SJCRH30 (cell line): ENCODE results near the gene DNAH10. TPM values are rescaled to one million over a fixed set of nuclear protein-coding genes. Genes with fewer than 3 reads are reported as not detected.

Experiments used
- DNase-seq, 2 experiments: peaks; one replicate each; pipeline ENCODE4 v3.0.0-alpha.2; 2015 to 2020
- H3K27ac ChIP-seq: fragments of 250-450 bp; sonication (Bioruptor Pico); 2 replicates; pipeline ENCODE4 v1.5.1; 2020; ENCODE audit warnings: mild to moderate bottlenecking, moderate library complexity
- H3K27me3 ChIP-seq: fragments of 250-450 bp; sonication (Bioruptor Pico); 2 replicates; pipeline ENCODE4 v1.5.1; 2020; ENCODE audit warnings: mild to moderate bottlenecking, moderate library complexity
- H3K36me3 ChIP-seq: fragments of 250-450 bp; sonication (Bioruptor Pico); 2 replicates; pipeline ENCODE4 v1.5.1; 2020; ENCODE audit warnings: mild to moderate bottlenecking, moderate library complexity
- H3K4me1 ChIP-seq: fragments of 250-450 bp; sonication (Bioruptor Pico); 2 replicates; pipeline ENCODE4 v1.5.1; 2020; ENCODE audit warnings: mild to moderate bottlenecking, moderate library complexity
- H3K4me3 ChIP-seq: fragments of 250-450 bp; sonication (Bioruptor Pico); 2 replicates; pipeline ENCODE4 v1.5.1; 2020; ENCODE audit warnings: mild to moderate bottlenecking, moderate library complexity
- H3K9me3 ChIP-seq: fragments of 250-450 bp; sonication (Bioruptor Pico); replicated peaks from 2 replicates; pipeline ENCODE4 v1.5.1; 2020; ENCODE audit warnings: mild to moderate bottlenecking, moderate library complexity
- total RNA-seq: library from RNA; depleted of rRNA; stranded (reverse); fragments of >200 nt; shearing (Covaris generic); gene quantifications from 2 replicates; pipeline ENCODE4 v1.2.3, GENCODE V29; 2014

Gene DNAH10
- total RNA-seq, 1 experiment from 2014 or later = 5.6 TPM

GRCh38 chr12:123916729-123917128, 154.6 kb downstream of the DNAH10 start:
- H3K27me3 ChIP-seq = no peaks in the 10 kb centered on the region
- no peaks in the 10 kb centered on the region for H3K9me3 ChIP-seq
- no peak overlapping the region for H3K4me3 ChIP-seq
- H3K4me1 ChIP-seq = no peaks in the 10 kb centered on the region
- H3K36me3 ChIP-seq = no peaks in the 10 kb centered on the region
- H3K27ac ChIP-seq = no peak overlapping the region
- DNase-seq = no peak

- Histone ChIP-seq H3K27ac (no peak overlapping the region), H3K4me1 (no peaks in the 10 kb centered on the region), H3K27me3 (no peaks in the 10 kb centered on the region), H3K4me3 (no peak overlapping the region), H3K36me3 (no peaks in the 10 kb centered on the region), H3K9me3 (no peaks in the 10 kb centered on the region)
- DNase-seq = no peak
These were observed 155.3 kb downstream of the DNAH10 start for GRCh38 chr12:123917337-123917850.

- no peak for DNase-seq
- H3K9me3 ChIP-seq = no peaks in the 10 kb centered on the region
- no peak overlapping the region for H3K27ac ChIP-seq
- H3K4me3 ChIP-seq = no peak overlapping the region
- H3K36me3 ChIP-seq = no peaks in the 10 kb centered on the region
- no peaks in the 10 kb centered on the region for H3K4me1 ChIP-seq
- H3K27me3 ChIP-seq = no peaks in the 10 kb centered on the region
These were observed 157.9 kb downstream of the DNAH10 start for GRCh38 chr12:123919980-123920360.

- Histone ChIP-seq H3K4me3 (no peak overlapping the region), H3K27me3 (no peaks in the 10 kb centered on the region), H3K4me1 (no peaks in the 10 kb centered on the region), H3K27ac (no peak overlapping the region), H3K36me3 (no peaks in the 10 kb centered on the region), H3K9me3 (no peaks in the 10 kb centered on the region)
- DNase-seq = no peak
These were observed 160.9 kb downstream of the DNAH10 start for GRCh38 chr12:123923038-123923437.

GRCh38 chr12:123923927-123924326, 161.8 kb downstream of the DNAH10 start:
- Histone ChIP-seq H3K27ac (no peak overlapping the region), H3K36me3 (no peaks in the 10 kb centered on the region), H3K9me3 (no peaks in the 10 kb centered on the region), H3K27me3 (no peaks in the 10 kb centered on the region), H3K4me3 (no peak overlapping the region), H3K4me1 (peaks cover 5% of the 10 kb centered on the region; the same call in 1 of the 2 replicates)
- no peak for DNase-seq

- Histone ChIP-seq H3K4me1 (peaks cover 11% of the 10 kb centered on the region), H3K27ac (no peak overlapping the region), H3K9me3 (no peaks in the 10 kb centered on the region), H3K27me3 (no peaks in the 10 kb centered on the region), H3K36me3 (no peaks in the 10 kb centered on the region), H3K4me3 (no peak overlapping the region)
- DNase-seq = no peak
These were observed 162.4 kb downstream of the DNAH10 start for GRCh38 chr12:123924539-123924938.

GRCh38 chr12:123928274-123928865, 166.3 kb downstream of the DNAH10 start:
- Histone ChIP-seq H3K27ac (no peak overlapping the region), H3K27me3 (no peaks in the 10 kb centered on the region), H3K36me3 (no peaks in the 10 kb centered on the region), H3K4me1 (peaks cover 21% of the 10 kb centered on the region), H3K9me3 (no peaks in the 10 kb centered on the region), H3K4me3 (no peak overlapping the region)
- no peak for DNase-seq

GRCh38 chr12:123928897-123929296, 166.8 kb downstream of the DNAH10 start:
- H3K36me3 ChIP-seq = no peaks in the 10 kb centered on the region
- no peak overlapping the region for H3K27ac ChIP-seq
- no peak for DNase-seq
- H3K27me3 ChIP-seq = no peaks in the 10 kb centered on the region
- H3K4me1 ChIP-seq = peaks cover 21% of the 10 kb centered on the region
- H3K4me3 ChIP-seq = no peak overlapping the region
- H3K9me3 ChIP-seq = no peaks in the 10 kb centered on the region

GRCh38 chr12:123929946-123930583, 168.0 kb downstream of the DNAH10 start:
- Histone ChIP-seq H3K9me3 (no peaks in the 10 kb centered on the region), H3K4me3 (no peak overlapping the region), H3K27ac (peak overlapping the region; percentile 71), H3K4me1 (peaks cover 21% of the 10 kb centered on the region), H3K36me3 (no peaks in the 10 kb centered on the region), H3K27me3 (no peaks in the 10 kb centered on the region)
- DNase-seq = peak; percentile 91 to 96

- Histone ChIP-seq H3K36me3 (no peaks in the 10 kb centered on the region), H3K4me3 (no peak overlapping the region), H3K4me1 (peaks cover 21% of the 10 kb centered on the region), H3K9me3 (no peaks in the 10 kb centered on the region), H3K27me3 (no peaks in the 10 kb centered on the region), H3K27ac (no peak overlapping the region)
- DNase-seq = no peak
These were observed 169.7 kb downstream of the DNAH10 start for GRCh38 chr12:123931686-123932321.

GRCh38 chr12:123933214-123933613, 171.1 kb downstream of the DNAH10 start:
- Histone ChIP-seq H3K4me1 (peaks cover 21% of the 10 kb centered on the region), H3K27ac (no peak overlapping the region), H3K36me3 (no peaks in the 10 kb centered on the region), H3K27me3 (no peaks in the 10 kb centered on the region), H3K9me3 (no peaks in the 10 kb centered on the region), H3K4me3 (no peak overlapping the region)
- DNase-seq = no peak

GRCh38 chr12:123934016-123934620, 172.0 kb downstream of the DNAH10 start:
- Histone ChIP-seq H3K27ac (no peak overlapping the region), H3K27me3 (no peaks in the 10 kb centered on the region), H3K4me1 (peaks cover 14% of the 10 kb centered on the region), H3K4me3 (no peak overlapping the region), H3K36me3 (no peaks in the 10 kb centered on the region), H3K9me3 (no peaks in the 10 kb centered on the region)
- DNase-seq = no peak

- H3K9me3 ChIP-seq = no peaks in the 10 kb centered on the region
- DNase-seq = no peak
- no peak overlapping the region for H3K4me3 ChIP-seq
- H3K4me1 ChIP-seq = peaks cover 7% of the 10 kb centered on the region
- H3K36me3 ChIP-seq = no peaks in the 10 kb centered on the region
- H3K27ac ChIP-seq = no peak overlapping the region
- no peaks in the 10 kb centered on the region for H3K27me3 ChIP-seq
These were observed 172.7 kb downstream of the DNAH10 start for GRCh38 chr12:123934829-123935228.

- Histone ChIP-seq H3K36me3 (no peaks in the 10 kb centered on the region), H3K4me1 (no peaks in the 10 kb centered on the region), H3K4me3 (no peak overlapping the region), H3K27ac (no peak overlapping the region), H3K9me3 (no peaks in the 10 kb centered on the region), H3K27me3 (no peaks in the 10 kb centered on the region)
- no peak for DNase-seq
These were observed 173.9 kb downstream of the DNAH10 start for GRCh38 chr12:123935956-123936355.

GRCh38 chr12:123936471-123936870, 174.4 kb downstream of the DNAH10 start:
- Histone ChIP-seq H3K9me3 (no peaks in the 10 kb centered on the region), H3K36me3 (no peaks in the 10 kb centered on the region), H3K27ac (no peak overlapping the region), H3K4me3 (no peak overlapping the region), H3K27me3 (no peaks in the 10 kb centered on the region), H3K4me1 (no peaks in the 10 kb centered on the region)
- no peak for DNase-seq
